Activated CD8-positive, alpha-beta memory T cell treated with anti-CD3 and anti-CD28 coated beads, Interleukin-2, amount 50 U/mL, for 1 hour (primary cell): ENCODE results near the gene IRF7.

Experiments used
- DNase-seq: peaks from one replicate; pipeline ENCODE4 v3.0.0-alpha.2; 2020; ENCODE audit errors: extremely low read depth

Gene IRF7

GRCh38 chr11:640021-640706, 24.4 kb upstream of the IRF7 start:
- no peak for DNase-seq

DNA sequence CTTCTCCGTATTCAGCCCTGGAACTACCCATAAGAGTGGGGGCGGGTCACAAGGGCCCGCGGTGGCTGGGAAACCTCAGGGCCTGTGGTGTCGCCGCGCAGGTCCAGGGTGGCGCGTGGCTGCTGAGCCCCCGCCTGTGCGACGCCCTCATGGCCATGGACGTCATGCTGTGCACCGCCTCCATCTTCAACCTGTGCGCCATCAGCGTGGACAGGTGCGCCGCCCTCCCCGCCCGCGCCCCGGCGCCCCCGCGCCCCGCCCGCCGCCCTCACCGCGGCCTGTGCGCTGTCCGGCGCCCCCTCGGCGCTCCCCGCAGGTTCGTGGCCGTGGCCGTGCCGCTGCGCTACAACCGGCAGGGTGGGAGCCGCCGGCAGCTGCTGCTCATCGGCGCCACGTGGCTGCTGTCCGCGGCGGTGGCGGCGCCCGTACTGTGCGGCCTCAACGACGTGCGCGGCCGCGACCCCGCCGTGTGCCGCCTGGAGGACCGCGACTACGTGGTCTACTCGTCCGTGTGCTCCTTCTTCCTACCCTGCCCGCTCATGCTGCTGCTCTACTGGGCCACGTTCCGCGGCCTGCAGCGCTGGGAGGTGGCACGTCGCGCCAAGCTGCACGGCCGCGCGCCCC, 23.7 kb upstream of the IRF7 start:
- no peak for DNase-seq

DNA sequence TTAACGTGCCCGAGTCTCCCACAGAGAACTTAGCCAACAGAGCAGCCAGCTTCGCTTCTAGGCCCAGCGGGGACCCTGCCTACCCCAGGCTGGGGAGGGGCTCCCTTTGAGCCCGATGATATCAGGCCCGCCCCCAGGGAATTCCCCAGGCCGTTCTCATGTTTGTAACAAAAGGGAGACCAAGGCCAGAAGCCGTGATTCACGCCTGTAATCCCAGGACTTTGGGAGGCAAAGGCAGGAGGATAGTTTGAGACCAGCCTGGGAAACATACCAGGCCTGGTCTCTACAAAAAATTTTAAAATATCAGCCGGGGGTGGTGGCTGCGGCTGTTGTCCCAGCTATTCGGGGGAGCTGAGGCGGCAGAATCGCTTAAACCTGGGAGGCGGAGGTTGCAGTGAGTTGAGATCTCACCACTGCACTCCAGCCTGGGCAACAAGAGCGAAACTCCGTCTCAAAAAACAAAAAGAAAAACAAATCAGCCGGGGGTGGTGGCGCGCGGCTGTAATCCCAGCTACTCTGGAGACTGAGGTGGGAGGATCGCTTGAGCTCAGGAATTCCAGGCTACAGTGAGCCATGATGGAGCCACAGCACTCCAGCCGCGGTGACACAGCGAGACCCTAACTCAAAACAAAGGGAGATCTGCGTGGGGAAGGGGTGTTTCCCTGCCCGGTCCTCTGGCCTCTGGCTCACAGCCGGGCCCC, 23.0 kb upstream of the IRF7 start:
- no peak for DNase-seq

GRCh38 chr11:637593-638521, 22.1 kb upstream of the IRF7 start:
- DNase-seq: no peak

DNA sequence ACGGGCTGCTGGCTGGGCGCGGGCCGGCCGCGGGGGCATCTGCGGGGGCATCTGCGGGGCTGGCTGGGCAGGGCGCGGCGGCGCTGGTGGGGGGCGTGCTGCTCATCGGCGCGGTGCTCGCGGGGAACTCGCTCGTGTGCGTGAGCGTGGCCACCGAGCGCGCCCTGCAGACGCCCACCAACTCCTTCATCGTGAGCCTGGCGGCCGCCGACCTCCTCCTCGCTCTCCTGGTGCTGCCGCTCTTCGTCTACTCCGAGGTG, 21.5 kb upstream of the IRF7 start:
- DNase-seq: no peak

DNA sequence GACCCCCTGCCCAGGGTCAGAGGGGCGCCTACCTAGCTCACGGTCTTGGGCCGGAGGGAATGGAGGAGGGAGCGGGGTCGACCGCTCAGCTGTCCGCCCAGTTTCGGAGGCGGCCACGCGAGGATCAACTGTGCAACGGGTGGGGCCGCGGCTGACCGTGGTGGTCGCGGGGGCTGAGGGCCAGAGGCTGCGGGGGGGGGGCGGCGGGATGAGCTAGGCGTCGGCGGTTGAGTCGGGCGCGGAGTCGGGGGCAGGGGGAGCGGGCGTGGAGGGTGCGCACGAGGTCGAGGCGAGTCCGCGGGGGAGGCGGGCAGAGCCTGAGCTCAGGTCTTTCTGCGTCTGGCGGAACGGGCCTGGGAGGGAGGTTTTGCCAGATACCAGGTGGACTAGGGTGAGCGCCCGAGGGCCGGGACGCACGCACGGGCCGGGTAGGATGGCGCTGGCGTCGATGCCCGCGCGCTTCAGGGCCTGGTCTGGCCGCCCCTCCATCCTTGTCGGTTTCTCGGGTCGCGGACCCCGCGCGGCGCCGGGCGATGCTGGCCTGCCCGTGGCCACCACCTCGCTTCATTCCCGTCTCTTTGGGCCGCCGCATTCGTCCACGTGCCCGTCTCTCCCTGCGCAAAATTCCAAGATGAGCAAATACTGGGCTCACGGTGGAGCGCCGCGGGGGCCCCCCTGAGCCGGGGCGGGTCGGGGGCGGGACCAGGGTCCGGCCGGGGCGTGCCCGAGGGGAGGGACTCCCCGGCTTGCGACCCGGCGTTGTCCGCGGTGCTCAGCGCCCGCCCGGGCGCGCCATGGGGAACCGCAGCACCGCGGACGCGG, 21.0 kb upstream of the IRF7 start, which contains the start of gene DRD4:
Gene DRD4 (plus strand): TSS at position 759 of the 822 bp plus-strand sequence. CDS start 36 bp downstream, at position 795.
- DNase-seq: no peak

DNA sequence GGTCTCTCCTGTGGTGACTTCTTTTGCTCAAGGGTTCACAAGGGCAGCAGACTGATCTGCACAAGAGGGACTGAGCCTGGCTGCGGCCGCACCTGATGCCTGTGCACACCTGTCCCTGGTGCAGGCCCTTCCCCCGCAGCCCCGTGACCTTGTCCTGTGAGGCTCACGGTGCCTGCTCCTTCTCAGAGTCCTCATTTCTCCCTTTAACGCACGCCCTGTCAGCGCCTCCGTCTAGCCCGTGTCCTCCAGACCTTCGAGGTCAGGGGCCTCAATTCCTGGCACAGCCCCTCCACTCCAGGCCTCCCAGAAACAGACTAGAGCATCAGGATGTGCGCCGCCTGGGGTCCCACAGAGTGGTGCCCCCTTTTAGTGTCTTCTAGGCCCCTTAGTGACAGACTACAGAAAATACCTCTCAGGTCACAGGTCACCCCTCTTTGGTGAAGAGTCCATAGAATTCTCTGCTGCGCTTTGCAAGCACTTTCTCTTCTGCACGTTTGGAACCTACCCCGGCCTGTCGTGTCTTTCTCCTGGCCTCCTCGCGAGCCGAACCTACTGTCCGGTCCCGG, 20.3 kb upstream of the IRF7 start:
- no peak for DNase-seq

DNA sequence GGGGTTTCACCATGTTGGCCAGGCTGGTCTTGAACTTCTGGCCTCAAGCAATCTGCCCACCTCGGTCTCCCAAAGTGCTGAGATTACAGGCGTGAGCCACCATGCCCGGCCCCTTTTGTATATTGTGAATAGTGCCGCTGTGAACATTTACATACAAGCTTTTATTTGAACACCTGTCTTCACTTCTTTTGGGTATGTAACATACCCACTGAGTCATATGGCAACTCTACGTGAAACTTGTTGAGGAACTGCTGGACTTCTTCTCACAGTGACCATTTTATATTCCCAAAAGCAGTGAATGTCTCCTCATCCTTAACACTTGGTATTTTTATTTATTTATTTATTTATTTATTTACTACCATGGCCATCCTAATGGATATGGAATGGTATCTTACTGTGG, 15.1 kb upstream of the IRF7 start:
- DNase-seq: no peak

GRCh38 chr11:629237-629583, 13.5 kb upstream of the IRF7 start:
- no peak for DNase-seq

- no peak for DNase-seq
These were observed 12.3 kb upstream of the IRF7 start for GRCh38 chr11:628056-628455.

DNA sequence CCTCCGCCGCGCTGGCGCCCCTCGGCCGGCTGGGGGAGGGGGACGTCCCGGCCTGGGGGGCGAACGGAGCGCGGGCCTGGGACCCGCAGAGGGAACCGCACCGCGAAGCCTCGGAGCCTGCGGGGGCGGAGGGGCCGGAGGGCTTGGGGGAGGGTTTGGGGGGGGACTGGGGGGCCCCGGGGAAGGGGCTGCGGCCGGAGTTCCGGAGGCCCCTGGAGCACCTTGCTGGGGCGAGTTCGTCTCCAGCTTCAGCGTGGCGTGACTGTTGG, 11.5 kb upstream of the IRF7 start:
- DNase-seq: no peak

- DNase-seq: no peak
These were observed 10.9 kb upstream of the IRF7 start, which contains the start of gene SCT for GRCh38 chr11:626475-627307. Gene SCT, minus strand, starts transcription at chr11:627181. Its CDS starts 38 bp downstream, at chr11:627143.

- no peak for DNase-seq
These were observed 10.0 kb upstream of the IRF7 start for GRCh38 chr11:625636-626268.

- DNase-seq: no peak
These were observed 9.2 kb upstream of the IRF7 start, which contains the start of gene CDHR5 for GRCh38 chr11:624705-625635. Gene CDHR5, minus strand, starts transcription at chr11:624955. Its CDS starts 53 bp downstream, at chr11:624902.

DNA sequence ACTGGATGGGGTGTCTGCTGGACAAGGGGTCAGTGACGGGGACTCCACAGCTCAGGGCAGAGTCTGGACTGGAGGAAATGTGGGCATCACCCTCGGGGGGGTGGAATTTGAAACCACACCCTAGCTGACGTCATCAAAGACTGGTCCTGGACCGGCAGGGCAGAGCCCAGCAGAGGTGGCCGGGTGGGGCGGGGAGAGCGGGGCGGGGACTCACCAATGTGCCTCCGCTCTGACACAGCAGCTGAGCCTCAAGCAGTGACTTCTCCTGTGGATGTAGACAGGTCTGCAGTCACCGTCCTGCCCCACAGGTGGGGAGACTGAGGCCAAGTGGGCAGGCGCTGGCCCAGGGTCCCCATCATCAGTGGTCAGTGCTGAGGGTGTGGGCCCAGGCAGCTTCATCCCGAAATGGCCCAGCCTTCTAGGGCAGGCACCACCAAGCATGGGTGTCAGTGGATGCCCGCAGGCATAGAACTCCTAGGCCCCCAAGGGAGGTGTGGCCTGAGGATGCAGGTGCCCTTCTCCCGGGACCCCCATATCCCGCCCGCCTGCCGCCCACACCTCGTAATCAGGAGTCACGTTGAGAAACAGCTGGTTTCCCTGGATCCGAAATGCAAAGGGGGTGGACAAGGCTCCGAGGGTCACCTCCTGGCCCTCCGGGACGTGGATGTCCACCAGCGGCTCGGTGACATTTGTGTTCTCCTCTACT, 8.4 kb upstream of the IRF7 start:
- DNase-seq: no peak

GRCh38 chr11:623349-623869, 7.7 kb upstream of the IRF7 start:
- DNase-seq: no peak

- no peak for DNase-seq
These were observed 6.1 kb upstream of the IRF7 start for GRCh38 chr11:621838-622237.
